GM21367 (cell line): ENCODE measurements around the gene STK38.
"Not testable (repeated sequence)": the region's sequence is repeated elsewhere in the genome, so short reads cannot be mapped to it uniquely, and the experiment has no call there.

Source experiments
- ATAC-seq: cut with Tn5 transposase; IDR thresholded peaks from one replicate; pipeline ENCODE4 v1.9.1; 2021; ENCODE audit not compliant: unreplicated experiment

STK38 gene

GRCh38 chr6:36491378-36491965 is 55.8 kb downstream of the STK38 start:
- no peak for ATAC-seq

GRCh38 chr6:36489426-36489825 is 57.9 kb downstream of the STK38 start:
- no peak for ATAC-seq

- no peak for ATAC-seq
Measured at GRCh38 chr6:36488221-36488620, 59.1 kb downstream of the STK38 start.

- no peak for ATAC-seq
Measured at GRCh38 chr6:36487698-36488097, 59.6 kb downstream of the STK38 start.

- ATAC-seq: no peak
Measured at GRCh38 chr6:36484736-36485135, 62.5 kb downstream of the STK38 start.

GRCh38 chr6:36483326-36483725 is 64.0 kb downstream of the STK38 start:
- not testable (repeated sequence) for ATAC-seq

- ATAC-seq: no peak
Measured at GRCh38 chr6:36479256-36479655, 68.0 kb downstream of the STK38 start.

- ATAC-seq: no peak
Measured at GRCh38 chr6:36478051-36478526, 69.2 kb downstream of the STK38 start.

- no peak for ATAC-seq
Measured at GRCh38 chr6:36469946-36470345, 77.3 kb downstream of the STK38 start.

GRCh38 chr6:36469148-36469661 is 78.1 kb downstream of the STK38 start:
- ATAC-seq: no peak

- ATAC-seq: no peak
Measured at GRCh38 chr6:36467625-36468024, 79.7 kb downstream of the STK38 start.

- ATAC-seq: no peak
Measured at GRCh38 chr6:36464233-36464632, 83.0 kb downstream of the STK38 start.

GRCh38 chr6:36463676-36464075 is 83.6 kb downstream of the STK38 start:
- ATAC-seq: no peak

GRCh38 chr6:36461646-36462045 is 85.6 kb downstream of the STK38 start:
- no peak for ATAC-seq

- no peak for ATAC-seq
Measured at GRCh38 chr6:36460916-36461315, 86.4 kb downstream of the STK38 start.

- no peak for ATAC-seq
Measured at GRCh38 chr6:36459501-36459900, 87.8 kb downstream of the STK38 start.

GRCh38 chr6:36455486-36456027 is 91.7 kb downstream of the STK38 start:
- no peak for ATAC-seq

GRCh38 chr6:36452897-36453296 is 94.4 kb downstream of the STK38 start:
- not testable (repeated sequence) for ATAC-seq

GRCh38 chr6:36449173-36449572 is 98.1 kb downstream of the STK38 start:
- not testable (repeated sequence) for ATAC-seq

- ATAC-seq: no peak
Measured at GRCh38 chr6:36445621-36446020, 101.7 kb downstream of the STK38 start.

GRCh38 chr6:36444470-36444869 is 102.8 kb downstream of the STK38 start:
- ATAC-seq: no peak
